Left lobe of liver (tissue), 2 donors: ENCODE measurements around the gene TBC1D30. TPM values are rescaled to one million over a fixed set of nuclear protein-coding genes. Genes with fewer than 3 reads are reported as not detected.
A peak's percentile ranks its signal among the peaks of the same experiment; 100 is the strongest.

ENCODE experiments used
- ATAC-seq: fragments of 200-7000 bp; cut with Tn5 transposase; one replicate; pipeline ENCODE4 v1.9.1; 2020; ENCODE audit warnings: mild to moderate bottlenecking, moderate library complexity
- DNase-seq: peaks from one replicate; pipeline ENCODE4 v3.0.0-alpha.2; 2020; ENCODE audit warnings: low spot score
- total RNA-seq: library from RNA; stranded (reverse); gene quantifications from one replicate; pipeline ENCODE4 v1.2.1, GENCODE V29; 2021
- donor health status: DM: no; HTN: no; CAD: no; lungs with moderate emphysema.
- donor health status: DM: no; HTN: yes; CAD: no.

Gene TBC1D30
- total RNA-seq, 1 donor from 2014 or later, result 2.1 TPM

DNA sequence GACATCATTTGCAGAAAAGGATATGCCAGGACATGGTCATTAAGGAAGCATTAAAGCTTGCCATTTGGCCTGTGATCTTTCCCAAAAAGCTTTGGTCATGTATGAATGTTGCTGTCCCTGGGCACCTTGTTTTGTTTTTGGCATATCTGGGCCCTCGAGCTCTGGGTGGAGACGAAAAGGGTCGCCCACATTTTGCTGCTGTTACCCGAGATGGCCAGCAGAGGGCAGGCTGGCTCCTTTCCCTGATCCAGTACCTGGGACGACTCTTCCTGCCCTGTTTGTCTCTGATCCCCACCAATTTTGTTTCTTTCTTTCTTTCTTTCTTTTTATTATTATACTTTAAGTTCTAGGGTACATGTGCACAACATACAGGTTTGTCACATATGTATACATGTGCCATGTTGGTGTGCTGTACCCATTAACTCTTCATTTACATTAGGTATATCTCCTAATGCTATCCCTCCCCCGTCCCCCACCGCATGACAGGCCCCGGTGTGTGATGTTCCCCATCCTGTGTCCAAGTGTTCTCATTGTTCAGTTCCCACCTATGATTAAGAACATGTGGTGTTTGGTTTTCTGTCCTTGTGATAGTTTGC is 22.2 kb upstream of the TBC1D30 start:
- DNase-seq, result peak; percentile 59
- ATAC-seq, result peak; percentile 95

DNA sequence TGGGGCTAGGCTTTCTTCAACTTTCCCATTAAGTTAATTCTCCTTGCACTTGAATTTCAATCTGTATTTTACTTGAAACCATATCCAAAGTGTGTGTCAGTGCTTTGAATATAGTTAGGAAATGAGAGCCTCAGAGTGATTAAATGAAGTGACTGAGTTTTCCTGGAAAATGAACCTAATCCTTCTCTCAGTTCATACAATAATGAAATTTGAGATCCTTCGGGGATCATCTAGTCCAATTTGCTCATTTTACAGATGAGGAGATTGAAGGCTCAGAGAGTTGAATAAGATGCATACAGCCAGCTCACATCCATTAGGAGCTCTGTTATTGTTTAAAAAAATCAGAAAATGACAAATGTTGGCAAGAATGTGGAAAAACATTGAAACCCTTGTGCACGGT is 18.3 kb upstream of the TBC1D30 start:
- DNase-seq (no peak), ATAC-seq (no peak)

DNA sequence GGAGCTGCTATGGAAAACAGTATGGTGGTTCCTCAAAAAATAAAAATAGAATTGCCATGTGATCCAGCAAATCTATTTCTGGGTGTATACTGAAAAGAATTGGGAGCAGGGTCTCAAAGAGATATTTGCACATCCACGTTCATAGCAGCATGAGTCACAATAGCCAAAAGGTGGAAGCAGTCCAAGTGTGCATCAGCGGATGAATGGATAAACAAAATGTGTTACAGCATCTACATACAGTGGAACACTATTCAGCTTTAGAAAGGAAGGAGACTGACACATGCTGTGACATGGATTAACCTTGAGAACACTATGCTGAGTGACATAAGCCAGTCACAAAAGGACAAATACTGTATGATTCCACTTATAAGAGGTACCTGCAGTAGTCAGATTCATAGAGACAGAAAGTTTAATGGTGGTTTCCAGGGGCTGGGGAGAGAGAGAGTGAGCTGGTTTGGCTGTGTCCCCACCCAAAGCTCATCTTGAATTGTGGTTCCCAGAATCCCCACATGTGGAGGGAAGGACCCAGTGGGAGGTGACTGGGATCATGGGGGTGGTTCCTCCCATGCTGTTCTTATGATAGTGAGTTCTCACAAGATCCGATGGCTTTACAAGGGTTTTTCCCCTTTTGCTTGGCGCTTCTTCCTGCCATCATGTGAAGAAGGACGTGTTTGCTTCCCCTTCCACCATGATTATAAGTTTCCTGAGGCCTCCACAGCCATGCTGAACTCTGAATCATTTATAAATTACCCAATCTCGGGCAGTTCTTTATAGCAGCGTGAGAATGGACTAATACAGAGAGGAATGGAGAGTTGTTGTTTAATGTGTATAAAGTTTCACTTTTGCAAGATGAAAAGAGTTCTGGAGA is 17.6 kb upstream of the TBC1D30 start:
- DNase-seq (no peak), ATAC-seq (no peak)

- DNase-seq (no peak), ATAC-seq (no peak)
Observed at GRCh38 chr12:64808110-64808509, 16.3 kb upstream of the TBC1D30 start.

DNA sequence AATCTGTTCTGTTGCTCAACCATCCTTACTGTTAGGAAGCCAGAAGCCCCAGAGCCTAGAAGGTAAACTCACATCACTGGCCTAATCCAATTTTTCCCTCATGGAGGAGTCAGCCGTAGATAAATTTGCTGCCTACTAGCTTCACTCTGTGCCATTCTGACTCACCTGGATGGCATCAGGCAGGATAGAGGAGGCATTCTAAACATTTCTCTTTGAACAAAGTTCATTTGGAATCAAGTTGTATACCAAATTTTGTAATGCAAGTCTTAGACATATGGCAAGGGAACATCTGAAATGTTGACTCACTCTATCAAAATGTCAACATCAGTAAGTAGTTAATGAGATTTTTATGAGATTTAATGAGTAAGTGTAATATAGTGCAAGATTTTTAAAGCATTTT is 13.6 kb upstream of the TBC1D30 start:
- no peak for ATAC-seq
- DNase-seq, result no peak

DNA sequence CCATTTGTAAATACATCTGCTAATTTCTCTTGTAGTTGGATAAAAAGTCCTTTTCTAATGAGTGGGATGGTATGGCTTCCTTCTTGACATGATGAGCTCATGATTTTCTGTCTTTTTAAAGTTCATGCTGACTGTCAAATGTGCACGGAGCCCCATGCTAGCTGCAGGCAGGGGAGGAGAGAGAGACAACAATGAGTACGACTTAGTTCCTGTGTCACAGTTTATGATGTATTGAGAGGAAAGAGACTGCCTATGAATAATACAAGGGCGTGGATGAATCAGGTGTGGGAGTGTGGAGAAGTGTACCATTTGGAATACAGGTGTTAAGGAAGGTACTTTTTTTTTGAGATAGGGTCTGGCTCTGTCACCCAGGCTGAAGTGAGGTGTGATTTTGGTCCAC is 10.7 kb upstream of the TBC1D30 start:
- ATAC-seq, result no peak

DNA sequence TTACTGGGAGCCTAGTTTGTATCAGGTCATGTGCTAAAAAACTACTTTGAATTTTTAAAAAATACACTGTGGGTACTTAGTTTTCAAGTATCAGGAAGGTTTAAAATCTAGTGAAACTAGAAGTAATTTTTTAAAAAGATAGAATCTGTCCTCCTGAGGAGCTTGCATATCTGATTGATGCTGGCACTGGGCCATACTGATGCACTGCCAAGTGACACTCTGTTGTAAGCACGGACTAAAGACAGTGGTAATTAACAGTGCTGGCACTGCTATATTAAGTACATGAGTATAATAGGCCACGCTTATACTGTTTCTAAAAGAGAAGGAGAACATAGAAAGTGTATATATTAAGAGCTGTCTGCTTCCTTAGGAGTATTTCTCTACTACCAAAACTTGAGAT is 10.0 kb upstream of the TBC1D30 start:
- ATAC-seq, result peak; percentile 46

More for the DNA sequence above, 10.7 kb upstream of the TBC1D30 start:
- no peak for DNase-seq

DNA sequence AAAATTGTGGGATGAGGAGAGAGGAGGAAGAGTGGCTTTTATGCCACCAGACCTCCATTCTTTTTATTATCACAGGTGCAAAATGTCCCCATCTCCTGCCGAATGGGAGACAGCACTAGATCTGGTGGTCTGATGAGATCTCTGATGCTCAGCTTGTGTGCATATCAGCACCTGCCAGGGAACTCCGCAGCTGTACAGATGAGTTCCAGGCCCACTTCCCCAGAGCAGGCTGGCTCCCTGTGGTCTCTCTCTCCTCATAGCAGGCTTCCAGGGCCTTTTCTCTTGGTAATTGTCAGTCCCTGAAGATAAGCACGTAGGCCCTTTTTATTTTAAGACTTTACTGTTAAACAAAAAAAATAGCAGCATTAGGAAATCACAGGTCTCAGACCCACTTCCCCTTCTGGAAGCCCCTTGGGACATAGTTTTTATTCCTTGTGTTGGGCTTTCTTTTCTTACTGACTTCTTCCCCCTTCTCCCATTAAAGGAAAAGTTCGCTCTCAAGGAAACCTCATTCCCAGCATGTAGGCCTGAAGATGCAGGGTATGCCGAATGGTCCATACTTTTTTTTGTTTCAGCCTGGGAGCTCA is 4.5 kb upstream of the TBC1D30 start:
- DNase-seq, result no peak
- no peak for ATAC-seq

More for the DNA sequence above, 10.0 kb upstream of the TBC1D30 start:
- peak; percentile 55 for DNase-seq

- ATAC-seq (no peak), DNase-seq (no peak)
Observed at GRCh38 chr12:64820593-64820992, 3.9 kb upstream of the TBC1D30 start.

DNA sequence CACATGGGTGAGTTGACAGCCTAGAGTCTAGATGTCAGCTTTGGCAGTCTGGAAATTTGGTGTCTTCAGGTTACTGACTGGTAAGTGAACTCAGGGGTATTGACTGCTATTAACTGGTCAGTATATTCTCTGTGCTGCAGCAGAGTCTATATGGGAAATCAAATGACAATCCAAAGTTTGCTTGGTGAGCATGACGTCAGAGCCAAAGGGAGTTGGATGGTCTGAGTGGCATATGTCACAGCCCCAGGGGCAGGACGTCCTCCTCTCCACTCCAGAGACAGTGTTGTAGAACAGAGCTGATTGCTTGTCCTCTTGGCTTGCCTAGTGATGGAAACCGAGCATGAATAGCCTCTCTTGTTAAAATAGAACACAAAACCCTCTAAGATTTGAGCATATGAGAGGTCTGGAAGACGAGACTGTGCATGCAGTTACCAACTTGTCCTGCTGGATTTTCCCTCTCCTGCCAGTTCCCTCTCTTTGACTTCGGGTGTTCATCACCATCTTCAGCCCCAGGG is 3.3 kb upstream of the TBC1D30 start:
- ATAC-seq (no peak), DNase-seq (no peak)

- DNase-seq (no peak), ATAC-seq (no peak)
Observed at GRCh38 chr12:64824130-64824499, 332 bp upstream of the TBC1D30 start.

DNA sequence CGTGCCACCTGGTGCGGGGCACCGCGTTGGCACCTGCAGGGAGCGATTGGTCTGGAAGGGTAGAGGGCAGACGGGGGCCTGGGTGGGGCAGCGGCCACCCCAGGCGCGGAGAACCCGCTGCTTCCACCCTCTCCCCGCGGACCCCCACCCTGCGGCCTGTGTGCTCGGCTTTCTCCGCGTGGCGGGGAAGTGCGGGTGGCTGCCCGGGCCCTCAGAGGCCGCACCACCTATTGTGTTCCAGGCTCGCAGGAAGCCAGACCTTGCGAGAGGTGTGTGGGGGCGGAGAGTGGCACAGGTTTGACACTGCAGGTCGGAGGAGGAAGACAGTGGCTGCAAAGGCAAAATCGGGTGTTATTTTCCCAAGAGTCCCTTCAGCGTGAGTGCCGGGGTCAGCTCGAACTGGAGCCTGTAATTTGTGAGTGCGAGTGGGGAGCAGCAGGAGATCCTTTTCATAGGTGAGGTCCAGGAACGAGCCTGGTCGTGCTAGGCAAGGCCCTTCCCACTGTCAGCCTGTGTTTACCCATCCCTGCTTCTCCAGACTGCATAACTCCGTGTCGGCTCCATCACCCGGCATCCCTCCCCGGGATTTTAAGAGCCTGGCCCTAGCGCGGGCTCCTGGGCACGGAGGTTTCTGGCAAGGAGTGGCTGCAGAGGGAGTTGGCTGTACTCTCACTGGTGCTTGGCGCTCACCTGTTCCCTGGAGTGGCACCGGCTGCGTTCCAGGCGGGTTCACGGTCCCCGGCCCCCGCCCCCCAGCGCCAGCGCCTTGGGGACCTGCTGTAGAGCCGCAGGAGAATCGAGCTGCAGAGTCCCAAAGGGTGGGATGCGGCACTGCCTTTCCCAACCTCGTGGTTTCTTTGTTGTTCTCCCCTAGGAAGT is 935 bp downstream of the TBC1D30 start:
- peak; percentile 10 for ATAC-seq
- no peak for DNase-seq

DNA sequence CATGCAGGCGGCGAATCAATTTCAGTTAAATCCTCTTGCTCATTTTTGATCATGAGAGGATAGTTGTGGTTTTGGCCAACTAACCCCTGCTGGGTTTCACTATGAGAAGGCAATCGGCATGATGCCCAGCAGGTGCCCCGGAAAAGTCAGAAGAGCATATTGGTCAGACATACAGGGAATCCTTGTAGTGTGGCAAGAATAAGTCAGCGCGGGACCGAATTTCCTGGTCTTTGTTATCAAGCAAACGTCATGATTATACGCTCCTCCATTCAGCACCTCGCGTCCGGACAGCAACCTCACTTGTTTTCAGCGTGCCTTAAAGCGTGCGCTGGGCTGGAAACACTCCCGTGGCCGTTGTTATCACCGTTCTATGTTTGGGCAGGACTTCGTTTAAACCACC is 1.8 kb downstream of the TBC1D30 start:
- ATAC-seq (peak; percentile 67), DNase-seq (no peak)

- DNase-seq, result no peak
- no peak for ATAC-seq
Observed at GRCh38 chr12:64828713-64829112, 4.3 kb downstream of the TBC1D30 start.

- DNase-seq (no peak), ATAC-seq (no peak)
Observed at GRCh38 chr12:64833928-64834327, 9.5 kb downstream of the TBC1D30 start.

DNA sequence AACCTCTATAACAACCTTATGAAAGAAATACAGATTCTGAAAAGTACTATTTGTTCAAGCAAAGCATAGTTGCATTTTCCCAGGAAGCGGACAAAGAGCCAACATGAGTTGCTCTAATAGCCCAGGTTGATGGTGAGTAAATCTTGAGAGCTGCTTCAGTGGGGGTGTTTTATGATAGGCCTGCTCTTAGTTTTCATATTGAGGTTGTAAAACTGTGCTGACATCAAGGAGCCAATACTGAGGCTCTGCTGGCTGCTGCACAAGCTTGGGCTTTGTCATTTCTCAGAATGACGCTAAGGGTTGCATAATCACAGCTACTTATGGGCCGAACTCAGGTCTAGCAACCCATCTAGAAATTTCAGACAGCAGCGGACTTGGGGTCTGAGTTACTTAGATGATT is 11.5 kb downstream of the TBC1D30 start:
- DNase-seq, result no peak
- ATAC-seq, result no peak

GRCh38 chr12:64836856-64837255 is 12.4 kb downstream of the TBC1D30 start:
- no peak for DNase-seq
- ATAC-seq, result no peak

DNA sequence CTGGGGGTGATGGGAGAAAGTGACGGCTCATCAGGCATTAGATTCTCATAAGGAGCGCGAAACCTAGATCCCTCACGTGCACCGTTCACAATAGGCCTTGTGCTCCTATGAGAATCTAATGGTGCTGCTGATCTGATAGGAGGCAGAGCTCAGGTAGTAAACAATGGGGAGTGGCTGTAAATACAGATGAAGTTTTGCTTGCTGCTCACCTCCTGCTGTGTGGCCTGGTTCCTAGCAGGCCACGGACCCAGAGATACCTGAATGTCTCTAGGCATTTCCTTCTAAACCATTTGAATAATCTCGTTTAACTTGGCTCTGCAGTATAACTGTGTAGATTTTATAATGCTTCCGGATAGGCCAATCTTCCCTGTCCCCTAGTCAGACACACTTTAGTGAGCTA is 13.0 kb downstream of the TBC1D30 start:
- no peak for DNase-seq
- ATAC-seq, result no peak

- no peak for DNase-seq
- ATAC-seq, result no peak
Observed at GRCh38 chr12:64840119-64840518, 15.7 kb downstream of the TBC1D30 start.

- ATAC-seq (no peak), DNase-seq (no peak)
Observed at GRCh38 chr12:64840949-64841717, 16.7 kb downstream of the TBC1D30 start.
